ENCODE data around the gene GBF1. TPM values are rescaled to one million over a fixed set of nuclear protein-coding genes. Genes with fewer than 3 reads are reported as not detected.

The GBF1 gene
- total and polyA plus RNA-seq, 2 donors (not counting 1 experiment from before 2014, with no cell fraction given) = 20.8 to 39.3 TPM

DNA sequence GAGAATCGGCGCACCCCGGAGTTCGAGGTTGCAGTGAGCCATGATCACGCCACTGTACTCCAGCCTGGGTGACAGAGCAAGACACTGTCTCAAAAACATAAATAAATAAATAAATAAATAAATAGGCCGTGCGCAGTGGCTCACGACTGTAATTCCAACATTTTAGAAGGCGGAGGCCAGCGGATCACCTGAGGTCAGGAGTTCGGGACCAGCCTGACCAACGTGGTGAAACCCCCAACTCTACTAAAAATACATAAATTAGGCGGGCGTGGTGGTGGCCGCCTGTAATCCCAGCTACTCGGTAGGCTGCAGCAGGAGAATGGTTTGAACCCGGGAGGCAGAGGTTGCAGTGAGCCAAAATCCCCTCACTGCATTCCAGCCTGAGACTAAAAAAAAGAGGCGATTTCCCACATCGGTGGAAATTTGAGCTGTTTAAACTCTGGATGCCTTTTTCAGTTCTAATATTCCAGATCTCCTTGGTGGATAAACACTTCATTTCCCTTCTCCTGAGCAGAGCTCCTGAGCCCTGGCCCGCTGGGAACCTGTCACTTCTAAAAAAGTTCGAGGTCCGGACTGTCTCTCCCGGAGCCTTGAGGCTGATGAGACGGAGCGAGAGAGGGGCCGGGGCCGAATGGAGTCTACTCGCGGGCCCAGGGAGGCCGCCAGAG lies 148.2 kb downstream of the GBF1 start:
- peaks cover 0 to 22% of the 10 kb centered on the region in 2 experiments for H3K36me3 ChIP-seq (replicated peaks in 1 of 2; ENCODE audit: control extremely low read depth in 1 of 2, control insufficient read depth in 1 of 2, extremely low read depth in 1 of 2, insufficient read depth in 2 of 2, low read length in 1 of 2)
- peak overlapping the region; percentile 99 for H3K27ac Mint-ChIP-seq
- POLR2A ChIA-PET = interaction anchor here (0.6 to 3.7 kb wide), 12 partner anchors 8 to 275 kb away, joined by 3 to 38 read pairs (median 4); partner anchors contain the start of genes C10orf95, CUEDC2 and FBXL15
- H3K9ac ChIP-seq (ENCODE audit: low read length) = peak overlapping the region; percentile 96
- ATAC-seq (ENCODE audit: low read depth) (no peak), DNase-seq (no peak)
- H3K4me3 Mint-ChIP-seq = peak overlapping the region; percentile 95
- H4K20me1 ChIP-seq (ENCODE audit: control insufficient read depth, insufficient read depth, low read length, poor library complexity, severe bottlenecking) = peaks cover 35% of the 10 kb centered on the region
- TF ChIP-seq, protein P1, sequence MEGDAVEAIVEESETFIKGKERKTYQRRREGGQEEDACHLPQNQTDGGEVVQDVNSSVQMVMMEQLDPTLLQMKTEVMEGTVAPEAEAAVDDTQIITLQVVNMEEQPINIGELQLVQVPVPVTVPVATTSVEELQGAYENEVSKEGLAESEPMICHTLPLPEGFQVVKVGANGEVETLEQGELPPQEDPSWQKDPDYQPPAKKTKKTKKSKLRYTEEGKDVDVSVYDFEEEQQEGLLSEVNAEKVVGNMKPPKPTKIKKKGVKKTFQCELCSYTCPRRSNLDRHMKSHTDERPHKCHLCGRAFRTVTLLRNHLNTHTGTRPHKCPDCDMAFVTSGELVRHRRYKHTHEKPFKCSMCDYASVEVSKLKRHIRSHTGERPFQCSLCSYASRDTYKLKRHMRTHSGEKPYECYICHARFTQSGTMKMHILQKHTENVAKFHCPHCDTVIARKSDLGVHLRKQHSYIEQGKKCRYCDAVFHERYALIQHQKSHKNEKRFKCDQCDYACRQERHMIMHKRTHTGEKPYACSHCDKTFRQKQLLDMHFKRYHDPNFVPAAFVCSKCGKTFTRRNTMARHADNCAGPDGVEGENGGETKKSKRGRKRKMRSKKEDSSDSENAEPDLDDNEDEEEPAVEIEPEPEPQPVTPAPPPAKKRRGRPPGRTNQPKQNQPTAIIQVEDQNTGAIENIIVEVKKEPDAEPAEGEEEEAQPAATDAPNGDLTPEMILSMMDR (IDR thresholded peaks at IDR 0.05) = peak; percentile 93
- no peak for TF ChIP-seq EZH2 (IDR thresholded peaks at IDR 0.05; ENCODE audit: borderline replicate concordance, insufficient read depth, low read depth, low read length, poor library complexity, severe bottlenecking)
- no peaks in the 10 kb centered on the region for H3K27me3 Mint-ChIP-seq
- peaks cover 37% of the 10 kb centered on the region for H3K4me1 Mint-ChIP-seq
- no peak overlapping the region for H2AFZ ChIP-seq (ENCODE audit: insufficient read depth, low read depth, low read length, poor library complexity, severe bottlenecking)
- WGBS (ENCODE audit: insufficient coverage) = 9% methylated on average over 18 of the region's 30 CpGs
- H3K9me3 Mint-ChIP-seq (ENCODE audit: insufficient read depth) = no peaks in the 10 kb centered on the region
- peak overlapping the region; percentile 98 to 100 for H3K27ac ChIP-seq (ENCODE audit: low read length in 2 of 2)
- peak overlapping the region; percentile 39 to 100 (median 99) for H3K4me3 ChIP-seq (ENCODE audit: control extremely low read depth in 1 of 5, extremely low read depth in 1 of 5, insufficient read depth in 1 of 5, low read depth in 2 of 5, low read length in 4 of 5)
- CTCF ChIA-PET = interaction anchor here (0.6 to 8.8 kb wide), 21 partner anchors 9 to 283 kb away, joined by 3 to 108 read pairs (median 5); partner anchors contain the start of genes ACTR1A, C10orf95 and FBXL15
- peak overlapping the region; percentile 99 for H3K4me2 ChIP-seq (replicated peaks; ENCODE audit: low read depth, low read length, poor library complexity, severe bottlenecking)
- H3K4me1 ChIP-seq (ENCODE audit: control insufficient read depth in 2 of 2, insufficient read depth in 2 of 2, low read length in 2 of 2) = peaks cover 28 to 37% of the 10 kb centered on the region in 2 donors
- no peaks in the 10 kb centered on the region for H3K9me3 ChIP-seq (ENCODE audit: control extremely low read depth in 1 of 3, control insufficient read depth in 2 of 3, insufficient read depth in 1 of 3, low read length in 2 of 3)
- H3K27me3 ChIP-seq (replicated peaks in 1 of 4; ENCODE audit: control extremely low read depth in 1 of 4, control insufficient read depth in 3 of 4, insufficient read depth in 4 of 4, low read length in 3 of 4) = no peaks in the 10 kb centered on the region
- intact Hi-C loops (cut with micrococcal nuclease) = loop anchor here (1.0 to 2.0 kb wide), 8 partner anchors 28 to 190 kb away; partner anchors contain the start of genes GBF1 and SUFU
- H3K79me2 ChIP-seq (ENCODE audit: control insufficient read depth, insufficient read depth, low read length) = peaks cover 41% of the 10 kb centered on the region
